K562 (cell line): Measurements from ENCODE around the gene WDR64. TPM values are rescaled to one million over a fixed set of nuclear protein-coding genes. Genes with fewer than 3 reads are reported as not detected.

Experiments
- CBX3 ChIP-seq, 2 experiments: IDR thresholded peaks; 1 replicate in 1 of 2; 2 replicates in 1 of 2; pipeline ENCODE4 v1.6.1; 2012; ENCODE audit warnings: inconsistent platforms in 2 of 2, low read length in 2 of 2, borderline replicate concordance in 1 of 2, control low read depth in 1 of 2
- CBX5 ChIP-seq: IDR thresholded peaks from 2 replicates; pipeline ENCODE4 v1.6.1; 2014; ENCODE audit warnings: low read depth, borderline replicate concordance
- HIVEP1 ChIP-seq: fragments of 250-450 bp; sonication (Bioruptor Pico); IDR thresholded peaks from 2 replicates; pipeline ENCODE4 v1.4.0; 2020; ENCODE audit warnings: mild to moderate bottlenecking
- KAT2B ChIP-seq: IDR thresholded peaks from one replicate; pipeline ENCODE4 v1.6.1; 2012; ENCODE audit warnings: low read depth, mild to moderate bottlenecking, control low read depth, inconsistent platforms, low read length, moderate library complexity
- KLF13 ChIP-seq: fragments of 450-650 bp; IDR thresholded peaks from 2 replicates; pipeline ENCODE4 v1.6.1; 2016; ENCODE audit warnings: missing genetic modification characterization, low read depth, mild to moderate bottlenecking, missing compliant biosample characterization, moderate library complexity, borderline replicate concordance
- OTX1 ChIP-seq: fragments of 450-650 bp; formaldehyde crosslinking; IDR thresholded peaks from 2 replicates; pipeline ENCODE4 v1.4.0; 2022; ENCODE audit warnings: mild to moderate bottlenecking
- PHF21A ChIP-seq: fragments of 450-650 bp; IDR thresholded peaks from 2 replicates; pipeline ENCODE4 v1.6.1; 2017; ENCODE audit warnings: low read depth, borderline replicate concordance
- RBM17 ChIP-seq: fragments of 200-400 bp; formaldehyde crosslinking; IDR thresholded peaks from 2 replicates; pipeline ENCODE4 v1.6.1; 2017; ENCODE audit warnings: low read depth, mild to moderate bottlenecking, low read length, borderline replicate concordance
- SMAD2 ChIP-seq: fragments of 150-350 bp; IDR thresholded peaks from 2 replicates; pipeline ENCODE4 v1.6.1; 2014; ENCODE audit warnings: low read depth, mild to moderate bottlenecking, low read length
- SMAD3 ChIP-seq: fragments of 450-650 bp; formaldehyde crosslinking; conservative IDR thresholded peaks from 2 replicates; pipeline ENCODE4 v1.4.0; 2020; ENCODE audit warnings: mild to moderate bottlenecking
- SRSF3 ChIP-seq: fragments of 200-400 bp; formaldehyde crosslinking; IDR thresholded peaks from 2 replicates; pipeline ENCODE4 v1.6.1; 2016; ENCODE audit warnings: mild to moderate bottlenecking, low read length, moderate library complexity; ENCODE audit not compliant: insufficient read depth
- TCFL5 ChIP-seq: fragments of 250-450 bp; sonication (Bioruptor Pico); conservative IDR thresholded peaks from 2 replicates; pipeline ENCODE4 v1.6.1; 2021; ENCODE audit warnings: mild to moderate bottlenecking, moderate library complexity, matching md5 sums
- ZBTB8A ChIP-seq: fragments of 450-650 bp; IDR thresholded peaks from 2 replicates; pipeline ENCODE4 v1.6.1; 2018; ENCODE audit warnings: mild to moderate bottlenecking, moderate library complexity; ENCODE audit not compliant: partially characterized antibody
- ZNF197 ChIP-seq: fragments of 200-800 bp; sonication (Bioruptor generic); IDR thresholded peaks from 2 replicates; pipeline ENCODE4 v1.6.1; 2016; ENCODE audit warnings: low read depth, missing genetic modification characterization, missing compliant biosample characterization
- ZNF354B ChIP-seq: fragments of 250-450 bp; sonication (Bioruptor Pico); IDR thresholded peaks from 2 replicates; pipeline ENCODE4 v1.4.0; 2020
- ZNF57 ChIP-seq: fragments of 450-650 bp; formaldehyde crosslinking; IDR thresholded peaks from 2 replicates; pipeline ENCODE4 v1.4.0; 2020; ENCODE audit warnings: mild to moderate bottlenecking, moderate library complexity
- ZNF695 ChIP-seq: fragments of 450-650 bp; formaldehyde crosslinking; IDR thresholded peaks from 2 replicates; pipeline ENCODE4 v1.4.0; 2020; ENCODE audit warnings: mild to moderate bottlenecking, moderate library complexity
- polyA plus RNA-seq, 8 experiments: library from polyadenylated mRNA; depleted of rRNA in 4 of 8; stranded (reverse) in 5 of 8; unstranded in 3 of 8; fragments of >200 nt; fragmentation: Nextera tagmentation in 2 of 8; fragmentation: Illumina TruSeq in 1 of 8; extraction: Ambion mirVana in 2 of 8; extraction: Trizol in 1 of 8; gene quantifications; 2 replicates each; pipeline versions ENCODE4 v1.2.1 to v1.2.3, GENCODE V29; 2011 to 2014; ENCODE audit warnings: inconsistent platforms in 1 of 8, missing spikeins in 1 of 8
- total RNA-seq, 7 experiments: library from RNA; depleted of rRNA in 6 of 7; stranded (reverse); fragments of >200 nt in 6 of 7; fragmentation: Illumina TruSeq in 2 of 7; extraction: Trizol in 2 of 7; gene quantifications; 2 replicates each; pipeline versions ENCODE4 v1.2.1 to v1.2.3, GENCODE V29; 2011 to 2021; ENCODE audit warnings: low replicate concordance in 1 of 7
- TF ChIP-seq, protein P1 (sequence below): sonication (generic); formaldehyde crosslinking; IDR thresholded peaks from 2 replicates; pipeline ENCODE4 v1.8.0; 2022; ENCODE audit warnings: mild to moderate bottlenecking, low read depth, missing genetic modification reagents
- TF ChIP-seq, protein P2 (sequence below): fragments of 450-650 bp; formaldehyde crosslinking; IDR thresholded peaks from 2 replicates; pipeline ENCODE4 v1.4.0; 2022; ENCODE audit warnings: missing genetic modification characterization
- TF ChIP-seq, protein P3 (sequence below): sonication (generic); IDR thresholded peaks from 2 replicates; pipeline ENCODE4 v1.6.1; 2016
- TF ChIP-seq, protein P4 (sequence below): fragments of 200-800 bp; sonication (Bioruptor generic); IDR thresholded peaks from 2 replicates; pipeline ENCODE4 v1.6.1; 2017; ENCODE audit warnings: missing genetic modification characterization, missing compliant biosample characterization
- TF ChIP-seq, protein P5 (sequence below): fragments of 450-650 bp; formaldehyde crosslinking; IDR thresholded peaks from 2 replicates; pipeline ENCODE4 v1.4.0; 2022; ENCODE audit warnings: missing genetic modification characterization

The WDR64 gene
- total and polyA plus RNA-seq, 9 of the 15 experiments (the other 6 are each of a cell fraction or from before 2014, with no cell fraction given) = 0.06 to 0.29 (median 0.19) TPM; not detected in 5

DNA sequence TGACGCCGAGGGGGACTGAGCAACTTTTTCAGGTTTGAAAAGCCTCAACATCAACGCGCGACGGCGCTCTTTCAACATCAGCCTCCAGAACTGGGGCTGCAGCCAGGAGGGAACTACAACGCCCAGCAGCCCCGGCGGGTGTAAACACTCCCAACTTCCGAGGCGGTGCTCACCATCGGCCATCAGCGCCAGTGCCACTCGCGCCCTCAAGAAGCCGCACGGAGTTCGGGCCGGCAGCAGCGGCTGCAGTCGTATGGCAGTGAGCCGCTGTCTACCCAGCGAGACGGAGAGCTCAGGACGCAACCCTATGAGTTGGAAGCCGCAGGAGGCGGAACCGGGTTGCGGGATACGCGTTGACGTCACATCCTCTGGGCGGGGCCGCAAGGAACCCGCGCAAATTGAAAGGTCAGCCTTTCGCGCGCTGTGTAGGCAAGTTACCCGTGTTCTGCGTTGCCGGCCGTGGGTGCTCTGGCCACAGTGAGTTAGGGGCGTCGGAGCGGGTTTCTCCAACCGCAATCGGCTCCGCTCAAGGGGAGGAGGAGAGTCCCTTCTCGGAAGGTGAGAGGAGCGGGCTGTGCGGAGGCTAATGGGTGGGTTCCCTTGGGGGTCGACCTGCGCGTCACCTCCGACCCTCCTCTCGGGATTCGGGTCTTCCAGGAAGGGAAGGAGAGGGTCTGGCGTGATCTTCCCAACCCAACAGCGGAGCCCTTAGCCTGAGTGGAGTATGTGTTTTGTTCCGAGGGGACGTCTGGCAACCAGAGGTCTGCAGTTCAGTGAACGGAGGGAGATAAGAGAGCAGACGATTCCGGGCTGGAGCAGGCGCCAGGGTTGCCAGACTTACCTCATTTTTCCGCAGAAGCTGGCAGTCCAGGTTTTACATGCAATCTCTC, 196.0 kb downstream of the WDR64 start, which contains the start of gene EXO1 (continued):
- peak in 1 of 2 experiments; percentile 38; a peak in 2 of 3 replicates for TF ChIP-seq CBX3 (IDR thresholded peaks at IDR 0.05; ENCODE audit: borderline replicate concordance in 1 of 2, low read length in 2 of 2)
- TF ChIP-seq KAT2B = no peak
- no peak for TF ChIP-seq CBX5
- no peak for TF ChIP-seq RBM17
- TF ChIP-seq, protein P1, sequence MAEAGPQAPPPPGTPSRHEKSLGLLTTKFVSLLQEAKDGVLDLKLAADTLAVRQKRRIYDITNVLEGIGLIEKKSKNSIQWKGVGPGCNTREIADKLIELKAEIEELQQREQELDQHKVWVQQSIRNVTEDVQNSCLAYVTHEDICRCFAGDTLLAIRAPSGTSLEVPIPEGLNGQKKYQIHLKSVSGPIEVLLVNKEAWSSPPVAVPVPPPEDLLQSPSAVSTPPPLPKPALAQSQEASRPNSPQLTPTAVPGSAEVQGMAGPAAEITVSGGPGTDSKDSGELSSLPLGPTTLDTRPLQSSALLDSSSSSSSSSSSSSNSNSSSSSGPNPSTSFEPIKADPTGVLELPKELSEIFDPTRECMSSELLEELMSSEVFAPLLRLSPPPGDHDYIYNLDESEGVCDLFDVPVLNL (CRISPR knock-in tag) = peak; percentile 100
- no peak for TF ChIP-seq SRSF3
- TF ChIP-seq, protein P2, sequence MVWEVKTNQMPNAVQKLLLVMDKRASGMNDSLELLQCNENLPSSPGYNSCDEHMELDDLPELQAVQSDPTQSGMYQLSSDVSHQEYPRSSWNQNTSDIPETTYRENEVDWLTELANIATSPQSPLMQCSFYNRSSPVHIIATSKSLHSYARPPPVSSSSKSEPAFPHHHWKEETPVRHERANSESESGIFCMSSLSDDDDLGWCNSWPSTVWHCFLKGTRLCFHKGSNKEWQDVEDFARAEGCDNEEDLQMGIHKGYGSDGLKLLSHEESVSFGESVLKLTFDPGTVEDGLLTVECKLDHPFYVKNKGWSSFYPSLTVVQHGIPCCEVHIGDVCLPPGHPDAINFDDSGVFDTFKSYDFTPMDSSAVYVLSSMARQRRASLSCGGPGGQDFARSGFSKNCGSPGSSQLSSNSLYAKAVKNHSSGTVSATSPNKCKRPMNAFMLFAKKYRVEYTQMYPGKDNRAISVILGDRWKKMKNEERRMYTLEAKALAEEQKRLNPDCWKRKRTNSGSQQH (CRISPR knock-in tag) = no peak; the same call in 1 of the 2 replicates
- TF ChIP-seq HIVEP1 (CRISPR knock-in tag) = no peak
- no peak for TF ChIP-seq TCFL5
- 0 out of 2 replicates have a peak, but pooled peaks have one; percentile 27 for TF ChIP-seq KLF13
- TF ChIP-seq ZNF197 = no peak
- no peak for TF ChIP-seq SMAD2
- TF ChIP-seq, protein P3, sequence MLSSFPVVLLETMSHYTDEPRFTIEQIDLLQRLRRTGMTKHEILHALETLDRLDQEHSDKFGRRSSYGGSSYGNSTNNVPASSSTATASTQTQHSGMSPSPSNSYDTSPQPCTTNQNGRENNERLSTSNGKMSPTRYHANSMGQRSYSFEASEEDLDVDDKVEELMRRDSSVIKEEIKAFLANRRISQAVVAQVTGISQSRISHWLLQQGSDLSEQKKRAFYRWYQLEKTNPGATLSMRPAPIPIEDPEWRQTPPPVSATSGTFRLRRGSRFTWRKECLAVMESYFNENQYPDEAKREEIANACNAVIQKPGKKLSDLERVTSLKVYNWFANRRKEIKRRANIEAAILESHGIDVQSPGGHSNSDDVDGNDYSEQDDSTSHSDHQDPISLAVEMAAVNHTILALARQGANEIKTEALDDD = no peak
- TF ChIP-seq ZNF695 = no peak
- TF ChIP-seq PHF21A = no peak
- no peak for TF ChIP-seq ZNF57 (CRISPR knock-in tag)
- TF ChIP-seq SMAD3 (CRISPR knock-in tag) = no peak
- TF ChIP-seq ZBTB8A = no peak
- TF ChIP-seq, protein P4, sequence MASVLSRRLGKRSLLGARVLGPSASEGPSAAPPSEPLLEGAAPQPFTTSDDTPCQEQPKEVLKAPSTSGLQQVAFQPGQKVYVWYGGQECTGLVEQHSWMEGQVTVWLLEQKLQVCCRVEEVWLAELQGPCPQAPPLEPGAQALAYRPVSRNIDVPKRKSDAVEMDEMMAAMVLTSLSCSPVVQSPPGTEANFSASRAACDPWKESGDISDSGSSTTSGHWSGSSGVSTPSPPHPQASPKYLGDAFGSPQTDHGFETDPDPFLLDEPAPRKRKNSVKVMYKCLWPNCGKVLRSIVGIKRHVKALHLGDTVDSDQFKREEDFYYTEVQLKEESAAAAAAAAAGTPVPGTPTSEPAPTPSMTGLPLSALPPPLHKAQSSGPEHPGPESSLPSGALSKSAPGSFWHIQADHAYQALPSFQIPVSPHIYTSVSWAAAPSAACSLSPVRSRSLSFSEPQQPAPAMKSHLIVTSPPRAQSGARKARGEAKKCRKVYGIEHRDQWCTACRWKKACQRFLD = peak; percentile 96
- no peak for TF ChIP-seq ZNF354B (CRISPR knock-in tag)
- TF ChIP-seq, protein P5, sequence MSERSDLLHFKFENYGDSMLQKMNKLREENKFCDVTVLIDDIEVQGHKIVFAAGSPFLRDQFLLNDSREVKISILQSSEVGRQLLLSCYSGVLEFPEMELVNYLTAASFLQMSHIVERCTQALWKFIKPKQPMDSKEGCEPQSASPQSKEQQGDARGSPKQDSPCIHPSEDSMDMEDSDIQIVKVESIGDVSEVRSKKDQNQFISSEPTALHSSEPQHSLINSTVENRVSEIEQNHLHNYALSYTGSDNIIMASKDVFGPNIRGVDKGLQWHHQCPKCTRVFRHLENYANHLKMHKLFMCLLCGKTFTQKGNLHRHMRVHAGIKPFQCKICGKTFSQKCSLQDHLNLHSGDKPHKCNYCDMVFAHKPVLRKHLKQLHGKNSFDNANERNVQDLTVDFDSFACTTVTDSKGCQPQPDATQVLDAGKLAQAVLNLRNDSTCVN (CRISPR knock-in tag) = no peak
- no peak for TF ChIP-seq OTX1 (CRISPR knock-in tag)
